H1 (cell line): ENCODE results near the gene CRY1. TPM values are rescaled to one million over a fixed set of nuclear protein-coding genes. Genes with fewer than 3 reads are reported as not detected.

Source experiments
- CEBPB ChIP-seq: IDR thresholded peaks from 2 replicates; pipeline ENCODE4 v1.6.1; 2012; ENCODE audit warnings: low read depth, low read length
- PHF8 ChIP-seq: fragments of 200-600 bp; sonication (generic); conservative IDR thresholded peaks from 2 replicates; pipeline ENCODE4 v1.7.1; 2012; ENCODE audit warnings: low read depth, mild to moderate bottlenecking, inconsistent platforms, low read length, moderate library complexity
- polyA plus RNA-seq, 7 experiments: library from polyadenylated mRNA; depleted of rRNA in 3 of 7; stranded (reverse) in 5 of 7; unstranded in 2 of 7; fragments of >200 nt in 5 of 7; fragments of 200-250 nt in 2 of 7; gene quantifications; 1 replicate in 5 of 7; 2 replicates in 1 of 7; 4 replicates in 1 of 7; pipeline versions ENCODE4 v1.2.1 to v1.2.3, GENCODE V29; 2011 to 2013; ENCODE audit warnings: missing spikeins in 2 of 7, mixed read lengths in 2 of 7
- total RNA-seq: library from RNA; stranded (reverse); fragmentation: NEBNext Ultra II Directional; extraction: Animal tissue kit (Norgen Biotek cat#: 25700); gene quantifications from 2 replicates; pipeline ENCODE4 v1.2.1, GENCODE V29; 2021

The CRY1 gene
- total and polyA plus RNA-seq, 2 of the 8 experiments (the other 6 are each of a cell fraction or from before 2014, with no cell fraction given): 13.6 to 25.1 TPM

- TF ChIP-seq CEBPB (no peak), PHF8 (no peak)
Observed at GRCh38 chr12:107042801-107043200, 50.5 kb downstream of the CRY1 start (continued).
